Breast epithelium (tissue), 3 donors: ENCODE measurements around the gene SLAMF1.

ENCODE experiments used
- POLR2A ChIP-seq: fragments of 450-650 bp; IDR thresholded peaks from one replicate; pipeline ENCODE4 v1.6.1; 2016; ENCODE audit warnings: antibody characterized with exemption, mild to moderate bottlenecking, moderate library complexity
- TF ChIP-seq, protein P1 (sequence below), 3 donors: fragments of 450-650 bp; IDR thresholded peaks; one replicate each; pipeline ENCODE4 v1.5.1; 2016 to 2017; ENCODE audit warnings: antibody characterized with exemption in 3 of 3, mild to moderate bottlenecking in 3 of 3, moderate library complexity in 3 of 3

DNA sequence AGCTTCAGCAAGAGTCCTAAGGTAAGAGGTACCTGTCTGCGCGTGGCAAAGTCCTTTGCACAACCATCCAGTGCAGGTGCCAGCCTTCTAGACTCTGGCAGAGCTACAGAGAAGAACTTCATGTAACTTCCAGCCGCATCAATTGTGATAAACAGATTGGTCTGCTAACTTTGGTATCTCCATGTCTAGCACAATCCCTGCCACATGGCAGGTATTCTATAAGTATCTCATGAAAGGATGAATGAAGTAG lies 35.0 kb upstream of the SLAMF1 start:
- no peak for TF ChIP-seq POLR2A
- TF ChIP-seq, protein P1, sequence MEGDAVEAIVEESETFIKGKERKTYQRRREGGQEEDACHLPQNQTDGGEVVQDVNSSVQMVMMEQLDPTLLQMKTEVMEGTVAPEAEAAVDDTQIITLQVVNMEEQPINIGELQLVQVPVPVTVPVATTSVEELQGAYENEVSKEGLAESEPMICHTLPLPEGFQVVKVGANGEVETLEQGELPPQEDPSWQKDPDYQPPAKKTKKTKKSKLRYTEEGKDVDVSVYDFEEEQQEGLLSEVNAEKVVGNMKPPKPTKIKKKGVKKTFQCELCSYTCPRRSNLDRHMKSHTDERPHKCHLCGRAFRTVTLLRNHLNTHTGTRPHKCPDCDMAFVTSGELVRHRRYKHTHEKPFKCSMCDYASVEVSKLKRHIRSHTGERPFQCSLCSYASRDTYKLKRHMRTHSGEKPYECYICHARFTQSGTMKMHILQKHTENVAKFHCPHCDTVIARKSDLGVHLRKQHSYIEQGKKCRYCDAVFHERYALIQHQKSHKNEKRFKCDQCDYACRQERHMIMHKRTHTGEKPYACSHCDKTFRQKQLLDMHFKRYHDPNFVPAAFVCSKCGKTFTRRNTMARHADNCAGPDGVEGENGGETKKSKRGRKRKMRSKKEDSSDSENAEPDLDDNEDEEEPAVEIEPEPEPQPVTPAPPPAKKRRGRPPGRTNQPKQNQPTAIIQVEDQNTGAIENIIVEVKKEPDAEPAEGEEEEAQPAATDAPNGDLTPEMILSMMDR (IDR thresholded peaks at IDR 0.05): no peak
